Measurements from ENCODE around the gene PCIF1.

DNA sequence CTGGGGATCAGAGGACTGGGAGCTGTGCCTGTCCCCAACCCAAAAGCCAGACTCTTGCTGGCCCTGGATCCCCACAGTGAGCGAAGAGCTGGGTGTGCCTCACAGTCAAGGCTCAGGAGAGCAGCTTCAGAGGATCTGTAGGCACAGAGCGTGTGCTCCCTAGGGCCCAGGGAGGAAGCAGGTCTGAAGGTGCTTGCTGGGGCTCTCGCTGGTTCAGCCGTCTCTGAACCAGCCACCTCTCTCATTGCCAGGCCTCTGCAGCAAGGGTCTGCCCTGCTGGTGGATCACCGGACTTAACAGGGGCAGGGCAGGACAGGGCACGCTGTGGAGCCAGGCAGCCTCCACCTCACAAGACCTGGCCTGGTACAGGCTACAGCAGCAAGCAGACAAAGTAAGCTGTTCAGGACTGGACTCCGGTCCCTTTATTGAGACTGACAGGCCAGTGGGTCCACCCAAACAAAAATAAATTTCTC, 13.8 kb downstream of the PCIF1 start:
- TF ChIP-seq, protein P1, sequence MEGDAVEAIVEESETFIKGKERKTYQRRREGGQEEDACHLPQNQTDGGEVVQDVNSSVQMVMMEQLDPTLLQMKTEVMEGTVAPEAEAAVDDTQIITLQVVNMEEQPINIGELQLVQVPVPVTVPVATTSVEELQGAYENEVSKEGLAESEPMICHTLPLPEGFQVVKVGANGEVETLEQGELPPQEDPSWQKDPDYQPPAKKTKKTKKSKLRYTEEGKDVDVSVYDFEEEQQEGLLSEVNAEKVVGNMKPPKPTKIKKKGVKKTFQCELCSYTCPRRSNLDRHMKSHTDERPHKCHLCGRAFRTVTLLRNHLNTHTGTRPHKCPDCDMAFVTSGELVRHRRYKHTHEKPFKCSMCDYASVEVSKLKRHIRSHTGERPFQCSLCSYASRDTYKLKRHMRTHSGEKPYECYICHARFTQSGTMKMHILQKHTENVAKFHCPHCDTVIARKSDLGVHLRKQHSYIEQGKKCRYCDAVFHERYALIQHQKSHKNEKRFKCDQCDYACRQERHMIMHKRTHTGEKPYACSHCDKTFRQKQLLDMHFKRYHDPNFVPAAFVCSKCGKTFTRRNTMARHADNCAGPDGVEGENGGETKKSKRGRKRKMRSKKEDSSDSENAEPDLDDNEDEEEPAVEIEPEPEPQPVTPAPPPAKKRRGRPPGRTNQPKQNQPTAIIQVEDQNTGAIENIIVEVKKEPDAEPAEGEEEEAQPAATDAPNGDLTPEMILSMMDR (IDR thresholded peaks at IDR 0.05): no peak
- TF ChIP-seq POLR2A (IDR thresholded peaks at IDR 0.05): no peak
